ENCODE data around the gene SMIM21. TPM values are rescaled to one million over a fixed set of nuclear protein-coding genes. Genes with fewer than 3 reads are reported as not detected.

The SMIM21 gene
- total RNA-seq, 4 donors from 2014 or later = not detected

Other genes starting within 250 kb of the SMIM21 start
- 10 to 100 TPM; 19.3 to 62.7 (median 36.9) TPM for gene PTGR3, start 218.6 kb downstream of the SMIM21 start, total RNA-seq
- 10 to 100 TPM; 17.9 to 22.2 (median 19.0) TPM for gene TSHZ1, start 216.9 kb downstream of the SMIM21 start, total RNA-seq